ENCODE data around the gene FBRSL1. TPM values are rescaled to one million over a fixed set of nuclear protein-coding genes. Genes with fewer than 3 reads are reported as not detected.
A peak's percentile ranks its signal among the peaks of the same experiment; 100 is the strongest.

The FBRSL1 gene
- polyA plus RNA-seq, 1 donor from 2014 or later = 6.8 TPM

- Mint-ChIP-seq H3K9me3 (no peaks in the 10 kb centered on the region), H3K27ac (peak overlapping the region; percentile 69 to 83 (median 81)), H3K36me3 (no peaks in the 10 kb centered on the region), H3K4me1 (peaks cover 9 to 25% (median 20%) of the 10 kb centered on the region in 3 donors), H3K4me3 (peak overlapping the region in 3 of 4 donors; percentile 57 to 72 (median 61)), H3K27me3 (peaks cover 8% of the 10 kb centered on the region)
Observed at GRCh38 chr12:132481771-132482745, 7.9 kb upstream of the FBRSL1 start.

DNA sequence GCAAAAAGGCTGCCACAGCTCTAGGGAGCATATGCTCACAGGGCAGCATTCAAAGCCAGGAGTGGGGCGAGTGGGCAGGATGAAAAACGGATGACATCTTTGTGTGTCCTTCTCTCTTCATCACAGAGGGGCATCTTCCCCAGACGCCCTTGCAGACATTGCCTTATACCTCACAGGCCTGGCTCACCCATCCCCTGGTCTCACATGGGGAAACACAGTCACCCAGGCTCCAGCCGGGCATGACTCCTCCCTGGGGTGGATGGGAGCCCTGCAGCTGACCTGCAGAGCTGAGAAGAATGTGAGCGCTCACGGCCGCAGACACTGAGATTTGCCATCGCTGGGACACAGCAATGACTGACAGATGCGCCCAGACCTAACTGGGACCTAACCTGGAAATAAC is 7.2 kb upstream of the FBRSL1 start:
- Mint-ChIP-seq H3K27ac (peak overlapping the region in 1 of 3 donors; percentile 74), H3K4me3 (no peak overlapping the region), H3K36me3 (no peaks in the 10 kb centered on the region), H3K4me1 (peaks cover 9 to 29% (median 26%) of the 10 kb centered on the region in 3 donors), H3K27me3 (peaks cover 7% of the 10 kb centered on the region), H3K9me3 (no peaks in the 10 kb centered on the region)

DNA sequence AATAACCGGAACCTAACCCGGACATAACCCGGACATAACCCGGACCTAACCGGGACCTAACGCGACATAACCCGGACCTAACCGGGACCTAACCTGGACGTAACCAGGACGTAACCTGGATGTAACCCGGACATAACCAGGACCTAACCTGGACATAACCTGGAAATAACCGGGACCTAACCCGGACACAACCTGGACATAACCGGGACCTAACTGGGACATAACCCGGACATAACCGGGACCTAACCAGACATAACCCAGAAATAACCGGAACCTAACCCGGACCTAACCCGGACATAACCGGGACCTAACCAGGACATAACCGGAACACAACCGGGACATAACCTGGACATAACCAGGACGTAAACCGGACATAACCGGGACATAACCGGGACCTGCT is 6.7 kb upstream of the FBRSL1 start:
- Mint-ChIP-seq H3K9me3 (no peaks in the 10 kb centered on the region), H3K27ac (no peak overlapping the region), H3K4me3 (no peak overlapping the region), H3K4me1 (peaks cover 14 to 33% (median 31%) of the 10 kb centered on the region in 3 donors), H3K36me3 (no peaks in the 10 kb centered on the region), H3K27me3 (peaks cover 7% of the 10 kb centered on the region)

DNA sequence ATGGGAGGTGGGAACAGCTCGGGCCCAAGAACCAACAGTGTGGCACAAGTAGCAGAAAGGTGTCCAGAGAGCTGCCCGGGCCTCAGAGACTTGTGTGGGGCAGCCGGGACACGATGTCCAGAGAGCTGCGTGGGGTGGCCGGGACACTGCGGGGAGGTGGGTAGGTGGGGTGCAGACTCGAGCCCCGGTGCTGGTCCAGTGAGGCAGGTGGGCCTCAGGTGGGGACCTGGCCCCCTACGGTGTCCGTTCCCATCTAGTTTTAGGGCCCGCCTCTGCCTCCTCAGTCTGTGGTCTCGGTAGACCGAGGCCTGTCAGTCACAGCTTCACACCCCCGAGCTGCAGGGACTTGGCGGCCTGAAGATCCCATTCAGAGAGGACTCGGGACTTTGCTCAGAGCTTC is 6.3 kb upstream of the FBRSL1 start:
- Mint-ChIP-seq H3K27me3 (peaks cover 4% of the 10 kb centered on the region), H3K9me3 (no peaks in the 10 kb centered on the region), H3K36me3 (no peaks in the 10 kb centered on the region), H3K27ac (no peak overlapping the region), H3K4me1 (peaks cover 16 to 36% (median 33%) of the 10 kb centered on the region in 3 donors), H3K4me3 (no peak overlapping the region)

- peaks cover 4% of the 10 kb centered on the region for H3K27me3 Mint-ChIP-seq
- no peaks in the 10 kb centered on the region for H3K36me3 Mint-ChIP-seq
- H3K9me3 Mint-ChIP-seq = no peaks in the 10 kb centered on the region
- H3K27ac Mint-ChIP-seq = no peak overlapping the region
- H3K4me1 Mint-ChIP-seq = peaks cover 16 to 35% (median 30%) of the 10 kb centered on the region in 3 donors
- H3K4me3 Mint-ChIP-seq = no peak overlapping the region
Observed at GRCh38 chr12:132484183-132484890, 5.6 kb upstream of the FBRSL1 start.

- Mint-ChIP-seq H3K4me3 (no peak overlapping the region), H3K4me1 (peaks cover 16 to 32% (median 27%) of the 10 kb centered on the region in 3 donors), H3K27ac (peak overlapping the region in 1 of 3 donors; percentile 66), H3K36me3 (no peaks in the 10 kb centered on the region), H3K27me3 (peaks cover 4% of the 10 kb centered on the region), H3K9me3 (no peaks in the 10 kb centered on the region)
Observed at GRCh38 chr12:132484891-132485441, 5.0 kb upstream of the FBRSL1 start.

GRCh38 chr12:132485619-132486018 is 4.3 kb upstream of the FBRSL1 start:
- H3K27ac Mint-ChIP-seq = peak overlapping the region in 1 of 3 donors; percentile 66
- H3K4me1 Mint-ChIP-seq = peaks cover 16 to 32% (median 27%) of the 10 kb centered on the region in 3 donors
- H3K27me3 Mint-ChIP-seq = peaks cover 4% of the 10 kb centered on the region
- no peaks in the 10 kb centered on the region for H3K36me3 Mint-ChIP-seq
- H3K4me3 Mint-ChIP-seq = peak overlapping the region in 1 of 4 donors; percentile 84
- H3K9me3 Mint-ChIP-seq = no peaks in the 10 kb centered on the region

DNA sequence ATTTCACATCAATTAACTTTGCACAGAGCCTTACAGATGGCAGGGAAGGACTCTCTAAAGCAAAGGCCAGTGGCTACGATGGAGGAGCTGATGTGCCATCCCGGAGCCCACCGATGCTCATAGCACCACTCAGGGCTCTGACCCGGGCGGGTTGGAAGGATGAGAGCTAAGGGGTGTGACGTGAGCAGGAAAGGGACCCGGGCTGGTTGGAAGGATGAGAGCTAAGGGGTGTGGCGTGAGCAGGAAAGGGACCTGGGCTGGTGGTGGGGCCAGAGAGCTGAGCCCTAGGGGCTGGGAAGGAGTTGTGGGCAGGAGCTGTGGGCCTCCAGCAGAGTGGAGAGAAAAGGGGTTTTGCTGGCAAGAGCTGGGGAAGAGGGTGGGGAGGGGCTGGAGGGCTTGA is 3.8 kb upstream of the FBRSL1 start:
- H3K4me1 Mint-ChIP-seq = peaks cover 16 to 34% (median 29%) of the 10 kb centered on the region in 3 donors
- peak overlapping the region in 1 of 4 donors; percentile 84 for H3K4me3 Mint-ChIP-seq
- no peaks in the 10 kb centered on the region for H3K36me3 Mint-ChIP-seq
- H3K27ac Mint-ChIP-seq = peak overlapping the region in 1 of 3 donors; percentile 66
- peaks cover 3% of the 10 kb centered on the region for H3K27me3 Mint-ChIP-seq
- H3K9me3 Mint-ChIP-seq = no peaks in the 10 kb centered on the region

DNA sequence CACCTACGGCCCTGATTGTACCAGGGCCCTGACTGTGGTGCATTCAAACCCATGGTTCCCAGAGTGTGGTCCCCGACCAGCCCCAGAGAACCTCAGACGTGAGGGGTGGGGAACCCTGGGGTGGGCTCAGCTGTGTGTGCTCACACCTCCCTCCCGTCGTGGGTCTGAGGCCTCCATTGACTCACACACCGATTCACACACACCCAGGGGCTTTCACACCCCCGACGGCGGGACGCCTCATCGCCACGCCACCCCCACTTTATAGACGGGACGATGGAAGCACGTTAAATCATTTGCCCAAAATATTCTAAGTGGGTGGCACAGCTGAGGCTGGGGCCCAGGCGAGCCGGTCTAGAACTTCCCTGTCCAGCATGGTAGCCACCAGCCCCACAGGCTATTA is 3.4 kb upstream of the FBRSL1 start:
- Mint-ChIP-seq H3K36me3 (no peaks in the 10 kb centered on the region), H3K4me3 (peak overlapping the region in 2 of 4 donors; percentile 65 to 84), H3K27me3 (peaks cover under 1% of the 10 kb centered on the region), H3K27ac (peak overlapping the region in 1 of 3 donors; percentile 92), H3K4me1 (peaks cover 13 to 34% (median 29%) of the 10 kb centered on the region in 3 donors), H3K9me3 (no peaks in the 10 kb centered on the region)

GRCh38 chr12:132487311-132487741 is 2.6 kb upstream of the FBRSL1 start:
- H3K4me1 Mint-ChIP-seq = peaks cover 17 to 35% (median 29%) of the 10 kb centered on the region in 3 donors
- H3K27ac Mint-ChIP-seq = peak overlapping the region in 2 of 3 donors; percentile 73 to 92
- no peaks in the 10 kb centered on the region for H3K36me3 Mint-ChIP-seq
- no peaks in the 10 kb centered on the region for H3K9me3 Mint-ChIP-seq
- peak overlapping the region; percentile 65 to 97 (median 84) for H3K4me3 Mint-ChIP-seq
- no peaks in the 10 kb centered on the region for H3K27me3 Mint-ChIP-seq

DNA sequence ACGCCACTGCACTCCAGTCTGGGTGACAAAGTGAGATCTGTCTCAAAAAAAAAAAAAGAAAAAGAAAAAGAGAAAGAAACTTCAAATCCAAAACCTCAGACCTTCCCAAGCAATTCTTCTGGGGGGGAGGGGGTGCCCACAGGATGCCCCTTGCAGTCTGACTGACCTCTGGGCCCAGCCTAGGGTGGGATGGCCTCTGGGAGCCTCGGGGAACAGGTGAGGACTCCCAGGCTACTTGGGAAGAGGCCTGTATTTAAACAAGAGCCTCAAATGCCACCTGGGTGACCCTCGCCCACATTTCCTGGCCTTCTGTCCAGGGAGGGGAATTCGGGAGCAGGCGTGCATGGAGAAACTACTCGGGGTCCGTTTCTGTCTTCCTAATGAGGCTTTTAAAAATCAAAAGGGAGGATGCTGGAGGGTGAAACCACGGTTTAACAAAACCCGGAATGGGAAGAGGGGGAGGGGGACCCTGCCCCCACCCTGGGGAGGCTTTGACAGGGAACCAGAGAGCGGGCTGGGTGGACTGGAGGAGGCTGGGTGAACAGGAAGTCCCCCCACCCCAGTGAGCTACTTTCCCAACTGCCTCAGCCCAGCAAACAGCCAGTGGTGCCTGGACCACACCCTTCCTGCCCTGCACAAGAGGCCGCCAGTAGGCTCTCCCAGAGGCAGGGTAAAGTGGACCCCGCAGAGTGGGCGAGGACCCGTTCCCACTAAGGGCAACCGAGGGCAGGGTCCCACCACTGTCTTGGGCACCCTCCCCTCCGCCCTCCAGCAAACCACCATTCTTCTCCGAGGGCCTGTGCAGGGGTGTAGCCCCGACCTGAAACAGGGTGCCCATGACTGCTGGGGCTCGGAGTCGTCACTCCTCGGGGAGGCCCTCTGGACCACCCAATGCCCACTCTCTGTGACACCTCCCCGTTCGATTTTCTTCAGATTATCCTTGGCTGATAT is 1.5 kb upstream of the FBRSL1 start:
- Mint-ChIP-seq H3K4me1 (peaks cover 25 to 41% (median 31%) of the 10 kb centered on the region in 3 donors), H3K9me3 (no peaks in the 10 kb centered on the region), H3K27ac (peak overlapping the region; percentile 92 to 99 (median 94)), H3K27me3 (no peaks in the 10 kb centered on the region), H3K36me3 (peaks cover 5% of the 10 kb centered on the region), H3K4me3 (peak overlapping the region; percentile 94 to 97 (median 96))

GRCh38 chr12:132489078-132489601 is 811 bp upstream of the FBRSL1 start:
- peak overlapping the region; percentile 94 to 97 (median 96) for H3K4me3 Mint-ChIP-seq
- H3K36me3 Mint-ChIP-seq = peaks cover 5% of the 10 kb centered on the region
- H3K4me1 Mint-ChIP-seq = peaks cover 25 to 44% (median 31%) of the 10 kb centered on the region in 3 donors
- peak overlapping the region; percentile 92 to 99 (median 94) for H3K27ac Mint-ChIP-seq
- no peaks in the 10 kb centered on the region for H3K27me3 Mint-ChIP-seq
- no peaks in the 10 kb centered on the region for H3K9me3 Mint-ChIP-seq

DNA sequence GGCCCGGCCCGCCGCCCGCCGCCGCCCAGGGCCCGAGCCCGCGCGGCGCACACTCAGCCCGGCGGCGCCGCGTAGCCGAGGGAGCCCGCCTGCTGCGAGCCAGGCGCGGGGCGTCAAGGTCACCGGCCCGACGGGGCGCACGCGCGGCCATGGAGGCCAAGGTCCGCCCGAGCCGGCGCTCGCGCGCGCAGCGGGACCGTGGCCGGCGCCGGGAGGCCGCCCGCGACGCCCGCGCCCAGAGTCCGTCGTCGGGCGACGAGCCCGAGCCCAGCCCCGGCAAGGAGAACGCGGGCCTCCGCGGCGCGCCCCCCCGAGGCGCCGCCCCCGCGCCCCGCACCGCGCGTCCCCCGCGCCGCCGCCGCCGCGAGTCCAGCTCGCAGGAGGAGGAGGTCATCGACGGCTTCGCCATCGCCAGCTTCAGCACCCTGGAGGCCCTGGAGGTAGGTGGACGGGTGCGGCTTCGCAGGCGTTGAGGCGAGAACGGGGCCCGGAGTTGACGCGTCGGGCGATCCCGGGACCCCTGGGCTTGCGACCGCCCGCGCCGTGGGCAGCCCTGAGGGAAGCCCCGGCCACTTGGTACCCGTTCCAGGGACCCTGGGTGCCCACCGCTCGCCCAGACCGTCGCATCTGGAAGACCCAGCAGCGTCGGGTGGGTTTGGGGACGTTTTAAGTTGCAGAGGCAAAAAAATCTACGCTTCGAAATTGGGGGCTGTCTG is 629 bp downstream of the FBRSL1 start:
- Mint-ChIP-seq H3K27me3 (no peaks in the 10 kb centered on the region), H3K27ac (peak overlapping the region; percentile 39 to 92 (median 89)), H3K36me3 (peaks cover 5% of the 10 kb centered on the region), H3K4me3 (peak overlapping the region; percentile 84 to 94 (median 92)), H3K4me1 (peaks cover 25 to 51% (median 33%) of the 10 kb centered on the region in 3 donors), H3K9me3 (no peaks in the 10 kb centered on the region)
